A673 (cell line): ENCODE data around the gene BBX. TPM values are rescaled to one million over a fixed set of nuclear protein-coding genes. Genes with fewer than 3 reads are reported as not detected.

Experiments used
- BruUV-seq: library from RNA; stranded (reverse); fragments of 400-500 nt; replicated peaks from 2 replicates; lab custom pipeline; 2021; lab: Mats Ljungman, UMichigan
- CTCF ChIA-PET: fragments of 300-600 bp; sonication (Branson Sonifier 250); formaldehyde crosslinking; loops from one replicate; lab custom pipeline; 2022; ENCODE audit warnings: antibody characterized with exemption; lab: Charles Lee
- POLR2A ChIA-PET: fragments of 300-600 bp; sonication (Branson Sonifier 250); formaldehyde crosslinking; loops from one replicate; lab custom pipeline; 2022; ENCODE audit warnings: antibody characterized with exemption; ENCODE audit not compliant: low non-redundant PET; lab: Charles Lee
- DNase-seq: peaks from one replicate; pipeline ENCODE4 v3.0.0-alpha.2; 2015; ENCODE audit warnings: low spot score
- H3K27ac ChIP-seq: fragments of 200-600 bp; sonication (generic); 2 replicates; pipeline ENCODE4 v1.5.1; 2016; ENCODE audit warnings: mixed run types, low read depth, mild to moderate bottlenecking, mixed read lengths, antibody characterized with exemption, low read length; ENCODE audit not compliant: poor library complexity, severe bottlenecking
- H3K27me3 ChIP-seq: fragments of 200-600 bp; sonication (generic); replicated peaks from 2 replicates; pipeline ENCODE4 v1.6.1; 2017; ENCODE audit warnings: mixed run types, low read depth, mild to moderate bottlenecking, mixed read lengths, antibody characterized with exemption, low read length; ENCODE audit not compliant: insufficient read depth, poor library complexity
- H3K36me3 ChIP-seq: fragments of 200-600 bp; sonication (generic); 2 replicates; pipeline ENCODE4 v1.6.1; 2016; ENCODE audit warnings: mixed run types, mild to moderate bottlenecking, mixed read lengths, antibody characterized with exemption, low read length; ENCODE audit not compliant: insufficient read depth, poor library complexity, severe bottlenecking
- H3K4me1 ChIP-seq: fragments of 200-600 bp; sonication (generic); 2 replicates; pipeline ENCODE4 v1.6.1; 2017; ENCODE audit warnings: mixed run types, mild to moderate bottlenecking, mixed read lengths, antibody characterized with exemption, low read length; ENCODE audit not compliant: insufficient read depth, poor library complexity, severe bottlenecking
- H3K4me3 ChIP-seq: fragments of 200-600 bp; sonication (generic); 2 replicates; pipeline ENCODE4 v1.5.1; 2016; ENCODE audit warnings: low read depth, mixed run types, mild to moderate bottlenecking, mixed read lengths, low read length; ENCODE audit not compliant: poor library complexity, severe bottlenecking
- H3K9me3 ChIP-seq: fragments of 200-600 bp; sonication (generic); 2 replicates; pipeline ENCODE4 v1.6.1; 2016; ENCODE audit warnings: mixed run types, low read depth, mild to moderate bottlenecking, mixed read lengths, antibody characterized with exemption, low read length; ENCODE audit not compliant: poor library complexity, severe bottlenecking
- CTCF ChIP-seq: fragments of 300-800, 200-600 bp; sonication (generic); conservative IDR thresholded peaks from 2 replicates; pipeline ENCODE4 v1.5.1; 2017; ENCODE audit warnings: low read depth, mild to moderate bottlenecking, antibody characterized with exemption, low read length, moderate library complexity, mixed read lengths
- EZH2 ChIP-seq: fragments of 200-600 bp; sonication (generic); IDR thresholded peaks from 2 replicates; pipeline ENCODE4 v1.6.1; 2017; ENCODE audit warnings: borderline replicate concordance, low read depth, mild to moderate bottlenecking, mixed read lengths, antibody characterized with exemption, low read length; ENCODE audit not compliant: poor library complexity, severe bottlenecking
- intact Hi-C: fragments of 100-400 bp; cut with micrococcal nuclease; formaldehyde crosslinking; loops from one replicate; pipeline ENCODE4 v1.10.0; 2022; ENCODE audit not compliant: unreplicated experiment
- total RNA-seq: library from RNA; stranded (reverse); gene quantifications from 2 replicates; pipeline ENCODE4 v1.2.3, GENCODE V29; 2021

BBX gene
- total RNA-seq, 1 experiment from 2014 or later = 28.9 TPM

- intact Hi-C loops = loop anchor here (10.0 kb wide), 1 partner anchor 616 kb away; no protein-coding TSS in a partner anchor
- Histone ChIP-seq H3K27ac (no peak overlapping the region), H3K4me3 (no peak overlapping the region), H3K27me3 (peaks cover 16% of the 10 kb centered on the region), H3K36me3 (no peaks in the 10 kb centered on the region), H3K4me1 (no peaks in the 10 kb centered on the region), H3K9me3 (no peaks in the 10 kb centered on the region)
- no TSS peak for BruUV-seq
- DNase-seq = no peak
- CTCF ChIA-PET = no interaction called here
- POLR2A ChIA-PET = no interaction called here
- TF ChIP-seq CTCF = no peak
- no peak for TF ChIP-seq EZH2
Observed at GRCh38 chr3:107858876-107859275, 336.1 kb downstream of the BBX start.

Other genes with a start within 250 kb of the BBX start
- gene CCDC54, start 145.5 kb upstream of the BBX start, total RNA-seq = not detected in 2 replicates